ENCODE data around the gene NQO1. TPM values are rescaled to one million over a fixed set of nuclear protein-coding genes. Genes with fewer than 3 reads are reported as not detected.

NQO1 gene
- total RNA-seq, 1 donor from 2014 or later: 11.4 TPM

DNA sequence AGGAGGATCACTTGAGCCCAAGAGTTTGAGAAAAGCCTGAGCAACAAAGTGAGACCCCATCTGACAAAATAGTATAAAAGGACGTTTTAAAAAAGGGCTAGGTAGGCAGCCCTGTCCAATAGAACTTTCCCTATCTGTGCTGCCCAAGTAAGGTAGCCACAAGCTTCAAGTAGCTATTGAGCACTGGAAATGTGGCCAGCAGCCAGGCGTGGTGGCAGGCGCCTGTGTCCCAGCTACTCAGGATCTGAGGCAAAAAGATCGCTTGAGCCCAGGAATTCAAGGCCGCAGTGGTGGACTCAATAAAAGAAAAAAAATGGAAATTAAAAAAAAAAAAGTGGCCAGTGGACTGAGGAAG, 1.5 kb upstream of the NQO1 start:
- Mint-ChIP-seq H3K4me3 (peak overlapping the region; percentile 63), H3K27me3 (ENCODE audit: insufficient read depth, low read depth) (peaks cover 2% of the 10 kb centered on the region), H3K36me3 (no peaks in the 10 kb centered on the region), H3K27ac (peak overlapping the region; percentile 88), H3K9me3 (no peaks in the 10 kb centered on the region), H3K4me1 (peaks cover 44% of the 10 kb centered on the region)
- Histone ChIP-seq H3K4me1 (peaks cover 16% of the 10 kb centered on the region), H3K27me3 (no peaks in the 10 kb centered on the region), H3K4me3 (peak overlapping the region; percentile 56), H3K9ac (no peak overlapping the region), H3K79me2 (ENCODE audit: low read depth) (peaks cover 11% of the 10 kb centered on the region), H3K4me2 (peak overlapping the region; percentile 95), H2AFZ (replicated peaks) (no peak overlapping the region), H3K36me3 (no peaks in the 10 kb centered on the region), H3K9me3 (ENCODE audit: low read depth) (no peaks in the 10 kb centered on the region), H4K20me1 (ENCODE audit: low read depth) (no peaks in the 10 kb centered on the region), H3K27ac (no peak overlapping the region), H3F3A (ENCODE audit: low read depth) (peaks cover 40% of the 10 kb centered on the region)
- TF ChIP-seq EZH2phosphoT487 (IDR thresholded peaks at IDR 0.05) (no peak), CTCF (IDR thresholded peaks at IDR 0.05) (no peak), EZH2 (IDR thresholded peaks at IDR 0.05) (no peak)
- no peak for DNase-seq (ENCODE audit: low spot score)

DNA sequence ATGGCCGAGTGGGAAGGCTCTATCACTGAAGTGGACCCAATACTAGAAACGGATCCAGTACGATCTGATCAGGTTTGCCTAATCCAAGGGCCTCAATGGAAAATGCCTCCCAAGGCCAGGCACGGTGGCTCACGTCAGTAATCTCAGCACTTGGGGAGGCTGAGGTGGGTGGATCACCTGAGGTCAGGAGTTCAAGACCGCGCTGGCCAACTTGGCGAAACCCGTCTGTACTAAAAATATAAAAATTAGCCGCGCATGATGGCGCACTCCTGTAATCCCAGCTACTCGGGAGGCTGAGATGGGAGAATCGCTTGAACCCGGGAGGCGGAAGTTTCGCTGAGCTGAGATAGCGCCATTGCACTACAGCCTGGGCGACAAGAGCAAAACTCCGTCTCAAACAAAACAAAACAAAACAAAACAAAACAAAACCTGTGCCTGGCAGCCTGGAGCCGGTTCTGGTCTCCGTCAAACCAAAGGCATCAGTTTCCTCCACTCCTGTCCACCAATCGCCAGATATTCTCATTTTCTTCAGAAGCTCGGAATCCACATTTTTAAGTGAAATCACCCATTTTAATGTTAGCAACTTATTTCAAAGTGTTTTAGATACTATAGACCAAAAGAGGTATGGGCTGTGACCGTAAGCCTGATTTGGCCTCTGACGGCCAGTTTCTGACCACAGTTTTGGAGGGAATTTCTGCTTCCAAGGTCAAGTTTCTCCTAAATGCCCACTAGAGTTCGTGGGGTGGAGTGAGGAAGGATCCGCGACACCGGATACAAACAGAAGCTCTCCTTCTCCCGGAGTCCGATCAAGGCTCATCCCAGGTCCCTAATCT, 664 bp downstream of the NQO1 start:
- Histone ChIP-seq H2AFZ (replicated peaks) (peak overlapping the region; percentile 78), H3K27me3 (no peaks in the 10 kb centered on the region), H3K27ac (no peak overlapping the region), H3K4me1 (peaks cover 16% of the 10 kb centered on the region), H3K4me2 (peak overlapping the region; percentile 95), H3F3A (ENCODE audit: low read depth) (peaks cover 40% of the 10 kb centered on the region), H3K4me3 (peak overlapping the region; percentile 56), H3K9me3 (ENCODE audit: low read depth) (no peaks in the 10 kb centered on the region), H3K79me2 (ENCODE audit: low read depth) (peaks cover 11% of the 10 kb centered on the region), H3K36me3 (no peaks in the 10 kb centered on the region), H3K9ac (peak overlapping the region; percentile 41), H4K20me1 (ENCODE audit: low read depth) (no peaks in the 10 kb centered on the region)
- peak overlapping the region; percentile 89 for H3K27ac Mint-ChIP-seq
- no peak for DNase-seq (ENCODE audit: low spot score)
- no peaks in the 10 kb centered on the region for H3K9me3 Mint-ChIP-seq
- H3K27me3 Mint-ChIP-seq (ENCODE audit: insufficient read depth, low read depth): no peaks in the 10 kb centered on the region
- H3K36me3 Mint-ChIP-seq: no peaks in the 10 kb centered on the region
- peaks cover 44% of the 10 kb centered on the region for H3K4me1 Mint-ChIP-seq
- TF ChIP-seq CTCF (IDR thresholded peaks at IDR 0.05) (no peak), EZH2 (IDR thresholded peaks at IDR 0.05) (peak; percentile 7)
- peak overlapping the region; percentile 94 for H3K4me3 Mint-ChIP-seq

DNA sequence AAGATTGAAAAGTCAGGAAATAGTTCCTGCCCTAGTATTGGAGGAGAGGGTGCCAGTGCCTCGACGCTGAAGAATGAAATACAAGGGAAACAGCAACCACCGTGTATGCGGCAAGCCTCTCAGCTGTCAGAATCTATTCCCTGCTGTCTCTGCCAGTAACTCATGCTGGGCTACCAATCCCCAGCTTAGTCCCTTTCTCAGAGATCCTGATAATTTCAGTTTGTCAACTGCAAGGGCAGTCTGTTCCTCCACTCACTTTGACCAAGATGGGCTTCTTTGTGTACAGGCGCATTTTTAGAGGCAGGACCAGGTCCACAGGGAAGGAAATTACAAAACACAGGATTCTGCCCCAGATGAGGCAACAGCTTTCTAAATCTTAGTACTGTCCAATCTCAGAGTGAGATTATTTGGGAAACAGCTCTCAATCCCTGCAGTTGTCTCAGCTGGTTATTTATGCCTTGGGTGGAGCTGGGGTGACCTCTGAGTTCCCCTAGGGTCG, 1.3 kb downstream of the NQO1 start:
- no peaks in the 10 kb centered on the region for H3K9me3 ChIP-seq (ENCODE audit: low read depth)
- H3K27ac ChIP-seq: no peak overlapping the region
- no peak overlapping the region for H2AFZ ChIP-seq (replicated peaks)
- peaks cover 11% of the 10 kb centered on the region for H3K79me2 ChIP-seq (ENCODE audit: low read depth)
- H3K4me2 ChIP-seq: peak overlapping the region; percentile 95
- H3K4me1 ChIP-seq: peaks cover 16% of the 10 kb centered on the region
- DNase-seq (ENCODE audit: low spot score): no peak
- no peak overlapping the region for H3K4me3 ChIP-seq
- TF ChIP-seq EZH2 (IDR thresholded peaks at IDR 0.05) (no peak), CTCF (IDR thresholded peaks at IDR 0.05) (no peak), EZH2phosphoT487 (IDR thresholded peaks at IDR 0.05) (no peak)
- H3K9ac ChIP-seq: no peak overlapping the region
- Mint-ChIP-seq H3K27me3 (ENCODE audit: insufficient read depth, low read depth) (no peaks in the 10 kb centered on the region), H3K36me3 (no peaks in the 10 kb centered on the region), H3K4me1 (peaks cover 44% of the 10 kb centered on the region), H3K9me3 (no peaks in the 10 kb centered on the region), H3K4me3 (peak overlapping the region; percentile 62), H3K27ac (peak overlapping the region; percentile 87)
- H3F3A ChIP-seq (ENCODE audit: low read depth): peaks cover 40% of the 10 kb centered on the region
- H4K20me1 ChIP-seq (ENCODE audit: low read depth): no peaks in the 10 kb centered on the region
- H3K27me3 ChIP-seq: no peaks in the 10 kb centered on the region
- H3K36me3 ChIP-seq: no peaks in the 10 kb centered on the region
